Activated T-helper 2 cell treated with anti-CD3 and anti-CD28 coated beads, Interferon-gamma antibody, Interleukin-2, Interleukin-4, amounts not matched to agents 10 μg/mL and 5 μg/mL and 100 μg/mL, durations not matched to agents 14 hours and 24 hours and 36 hours (primary cell): ENCODE results near the gene NEDD9. TPM values are rescaled to one million over a fixed set of nuclear protein-coding genes. Genes with fewer than 3 reads are reported as not detected.
A peak's percentile ranks its signal among the peaks of the same experiment; 100 is the strongest.

Experiments
- DNase-seq: peaks from one replicate; pipeline ENCODE4 v3.0.0; 2021; ENCODE audit warnings: low spot score
- H3K27ac Mint-ChIP-seq: one replicate; pipeline ENCODE4 v1.8.0; 2021; ENCODE audit warnings: mixed read lengths
- H3K27me3 Mint-ChIP-seq: one replicate; pipeline ENCODE4 v1.8.0; 2021; ENCODE audit warnings: low read depth, mixed read lengths
- H3K36me3 Mint-ChIP-seq: one replicate; pipeline ENCODE4 v1.8.0; 2021; ENCODE audit warnings: low read depth, mixed read lengths
- H3K4me1 Mint-ChIP-seq: one replicate; pipeline ENCODE4 v1.8.0; 2021; ENCODE audit warnings: low read depth, mixed read lengths
- H3K4me3 Mint-ChIP-seq: one replicate; pipeline ENCODE4 v1.8.0; 2021; ENCODE audit warnings: low read depth, mild to moderate bottlenecking, moderate library complexity, mixed read lengths
- H3K9me3 Mint-ChIP-seq: one replicate; pipeline ENCODE4 v1.8.0; 2021; ENCODE audit warnings: mixed read lengths
- intact Hi-C: fragments of 100-400 bp; cut with micrococcal nuclease; formaldehyde crosslinking; loops from one replicate; pipeline ENCODE4 v1.15.1; 2023
- total RNA-seq: library from RNA; stranded (reverse); gene quantifications from 2 replicates; pipeline ENCODE4 v1.2.3, GENCODE V29; 2022

NEDD9 gene
- total RNA-seq, 1 donor from 2014 or later: 35.0 TPM

- H3K4me1 Mint-ChIP-seq: peaks cover 4% of the 10 kb centered on the region
- no peak for DNase-seq
- peaks cover 47% of the 10 kb centered on the region for H3K36me3 Mint-ChIP-seq
- H3K27me3 Mint-ChIP-seq: no peaks in the 10 kb centered on the region
- no peak overlapping the region for H3K27ac Mint-ChIP-seq
- no peak overlapping the region for H3K4me3 Mint-ChIP-seq
- intact Hi-C loops: no loop called here
- no peaks in the 10 kb centered on the region for H3K9me3 Mint-ChIP-seq
These were observed 50.9 kb downstream of the NEDD9 start for GRCh38 chr6:11181478-11182136.

GRCh38 chr6:11179419-11180202 lies 52.9 kb downstream of the NEDD9 start:
- intact Hi-C loops: loop anchor here (10.0 kb wide), 1 partner anchor 55 kb away; the partner anchor contains the start of gene NEDD9
- Mint-ChIP-seq H3K4me1 (peaks cover 4% of the 10 kb centered on the region), H3K4me3 (no peak overlapping the region), H3K27me3 (no peaks in the 10 kb centered on the region), H3K9me3 (no peaks in the 10 kb centered on the region), H3K27ac (no peak overlapping the region), H3K36me3 (peaks cover 31% of the 10 kb centered on the region)
- no peak for DNase-seq

GRCh38 chr6:11179088-11179418 lies 53.4 kb downstream of the NEDD9 start:
- Mint-ChIP-seq H3K36me3 (peaks cover 26% of the 10 kb centered on the region), H3K4me1 (peaks cover 4% of the 10 kb centered on the region), H3K9me3 (no peaks in the 10 kb centered on the region), H3K27me3 (no peaks in the 10 kb centered on the region), H3K4me3 (no peak overlapping the region), H3K27ac (no peak overlapping the region)
- intact Hi-C loops: loop anchor here (10.0 kb wide), 1 partner anchor 56 kb away; the partner anchor contains the start of gene NEDD9
- DNase-seq: no peak

GRCh38 chr6:11177271-11177670 lies 55.2 kb downstream of the NEDD9 start:
- intact Hi-C loops: loop anchor here (10.0 kb wide), 1 partner anchor 58 kb away; the partner anchor contains the start of gene NEDD9
- Mint-ChIP-seq H3K9me3 (no peaks in the 10 kb centered on the region), H3K4me1 (peaks cover 13% of the 10 kb centered on the region), H3K4me3 (no peak overlapping the region), H3K27me3 (no peaks in the 10 kb centered on the region), H3K36me3 (peaks cover 10% of the 10 kb centered on the region), H3K27ac (no peak overlapping the region)
- no peak for DNase-seq

GRCh38 chr6:11174242-11174611 lies 58.2 kb downstream of the NEDD9 start:
- Mint-ChIP-seq H3K27me3 (no peaks in the 10 kb centered on the region), H3K27ac (no peak overlapping the region), H3K9me3 (no peaks in the 10 kb centered on the region), H3K4me3 (no peak overlapping the region), H3K4me1 (peaks cover 18% of the 10 kb centered on the region), H3K36me3 (no peaks in the 10 kb centered on the region)
- no peak for DNase-seq
- intact Hi-C loops: loop anchor here (10.0 kb wide), 1 partner anchor 61 kb away; the partner anchor contains the start of gene NEDD9

GRCh38 chr6:11172501-11173327 lies 59.8 kb downstream of the NEDD9 start:
- peaks cover 18% of the 10 kb centered on the region for H3K4me1 Mint-ChIP-seq
- peak overlapping the region; percentile 22 for H3K4me3 Mint-ChIP-seq
- no peaks in the 10 kb centered on the region for H3K27me3 Mint-ChIP-seq
- intact Hi-C loops: loop anchor here (1.0 to 10.0 kb wide), 3 partner anchors 28 to 324 kb away; partner anchors contain the start of gene NEDD9
- H3K9me3 Mint-ChIP-seq: no peaks in the 10 kb centered on the region
- H3K36me3 Mint-ChIP-seq: no peaks in the 10 kb centered on the region
- no peak overlapping the region for H3K27ac Mint-ChIP-seq
- DNase-seq: peak; percentile 50

GRCh38 chr6:11171952-11172351 lies 60.5 kb downstream of the NEDD9 start:
- no peaks in the 10 kb centered on the region for H3K27me3 Mint-ChIP-seq
- intact Hi-C loops: loop anchor here (1.0 to 10.0 kb wide), 3 partner anchors 28 to 324 kb away; partner anchors contain the start of gene NEDD9
- no peaks in the 10 kb centered on the region for H3K36me3 Mint-ChIP-seq
- DNase-seq: no peak
- H3K9me3 Mint-ChIP-seq: no peaks in the 10 kb centered on the region
- peaks cover 18% of the 10 kb centered on the region for H3K4me1 Mint-ChIP-seq
- no peak overlapping the region for H3K27ac Mint-ChIP-seq
- H3K4me3 Mint-ChIP-seq: no peak overlapping the region

- no peak for DNase-seq
- Mint-ChIP-seq H3K27ac (no peak overlapping the region), H3K4me3 (no peak overlapping the region), H3K9me3 (no peaks in the 10 kb centered on the region), H3K36me3 (no peaks in the 10 kb centered on the region), H3K27me3 (no peaks in the 10 kb centered on the region), H3K4me1 (peaks cover 37% of the 10 kb centered on the region)
- intact Hi-C loops: no loop called here
These were observed 64.3 kb downstream of the NEDD9 start for GRCh38 chr6:11168091-11168635.

- H3K4me3 Mint-ChIP-seq: no peak overlapping the region
- DNase-seq: no peak
- H3K9me3 Mint-ChIP-seq: no peaks in the 10 kb centered on the region
- no peak overlapping the region for H3K27ac Mint-ChIP-seq
- intact Hi-C loops: no loop called here
- no peaks in the 10 kb centered on the region for H3K36me3 Mint-ChIP-seq
- peaks cover 24% of the 10 kb centered on the region for H3K4me1 Mint-ChIP-seq
- no peaks in the 10 kb centered on the region for H3K27me3 Mint-ChIP-seq
These were observed 65.5 kb downstream of the NEDD9 start for GRCh38 chr6:11166948-11167347.

- H3K9me3 Mint-ChIP-seq: no peaks in the 10 kb centered on the region
- peaks cover 23% of the 10 kb centered on the region for H3K4me1 Mint-ChIP-seq
- no peak for DNase-seq
- no peaks in the 10 kb centered on the region for H3K27me3 Mint-ChIP-seq
- intact Hi-C loops: no loop called here
- no peaks in the 10 kb centered on the region for H3K36me3 Mint-ChIP-seq
- peak overlapping the region; percentile 29 for H3K27ac Mint-ChIP-seq
- H3K4me3 Mint-ChIP-seq: no peak overlapping the region
These were observed 67.5 kb downstream of the NEDD9 start for GRCh38 chr6:11164717-11165646.

GRCh38 chr6:11163932-11164331 lies 68.5 kb downstream of the NEDD9 start:
- Mint-ChIP-seq H3K4me3 (no peak overlapping the region), H3K9me3 (no peaks in the 10 kb centered on the region), H3K27me3 (no peaks in the 10 kb centered on the region), H3K4me1 (peaks cover 23% of the 10 kb centered on the region), H3K27ac (no peak overlapping the region), H3K36me3 (no peaks in the 10 kb centered on the region)
- no peak for DNase-seq
- intact Hi-C loops: no loop called here

GRCh38 chr6:11162262-11162661 lies 70.2 kb downstream of the NEDD9 start:
- no peaks in the 10 kb centered on the region for H3K36me3 Mint-ChIP-seq
- H3K27ac Mint-ChIP-seq: no peak overlapping the region
- H3K27me3 Mint-ChIP-seq: no peaks in the 10 kb centered on the region
- H3K4me3 Mint-ChIP-seq: no peak overlapping the region
- DNase-seq: no peak
- intact Hi-C loops: no loop called here
- peaks cover 19% of the 10 kb centered on the region for H3K4me1 Mint-ChIP-seq
- H3K9me3 Mint-ChIP-seq: no peaks in the 10 kb centered on the region
